IMR-90 (cell line): ENCODE measurements around the gene SAMHD1. TPM values are rescaled to one million over a fixed set of nuclear protein-coding genes. Genes with fewer than 3 reads are reported as not detected.

Experiments
- ATAC-seq: fragments of 200-7000 bp; cut with Tn5 transposase; 2 replicates; pipeline ENCODE4 v1.9.1; 2020; ENCODE audit warnings: low read depth, mild to moderate bottlenecking, moderate library complexity
- BruUV-seq: library from RNA; stranded (reverse); fragments of 400-500 nt; replicated peaks from 2 replicates; lab custom pipeline; 2021; lab: Mats Ljungman, UMichigan
- CTCF ChIA-PET: fragments of 300-600 bp; formaldehyde crosslinking; extraction: SDS; loops from one replicate; lab custom pipeline; 2021; ENCODE audit warnings: antibody characterized with exemption; lab: Yijun Ruan, JAX
- POLR2A ChIA-PET: fragments of 300-600 bp; sonication (Branson Sonifier 250); formaldehyde crosslinking; loops from one replicate; lab custom pipeline; 2022; ENCODE audit warnings: antibody characterized with exemption; ENCODE audit not compliant: unreplicated experiment; lab: Charles Lee
- DNase-seq: peaks from one replicate; pipeline ENCODE4 v3.0.0; 2013
- H2AFZ ChIP-seq: replicated peaks from 2 replicates; pipeline ENCODE3; 2013; ENCODE audit warnings: low read length, mild to moderate bottlenecking; ENCODE audit not compliant: poor library complexity
- H2AK5ac ChIP-seq: 2 replicates; pipeline ENCODE4 v1.6.1; 2013; ENCODE audit warnings: low read depth, low read length, inconsistent platforms
- H2AK9ac ChIP-seq: replicated peaks from 2 replicates; pipeline ENCODE3; 2013; ENCODE audit warnings: mild to moderate bottlenecking, low read depth, low read length, moderate library complexity; ENCODE audit not compliant: poor library complexity
- H2BK120ac ChIP-seq: 2 replicates; pipeline ENCODE4 v1.6.1; 2013; ENCODE audit warnings: low read depth, low read length, inconsistent platforms
- H2BK15ac ChIP-seq: 3 replicates; pipeline ENCODE4 v1.6.1; 2013; ENCODE audit warnings: low read depth, low read length, inconsistent platforms
- H2BK20ac ChIP-seq: 2 replicates; pipeline ENCODE4 v1.6.1; 2013; ENCODE audit warnings: low read depth, mild to moderate bottlenecking, inconsistent platforms, low read length, moderate library complexity
- H2BK5ac ChIP-seq: 2 replicates; pipeline ENCODE4 v1.6.1; 2013; ENCODE audit warnings: mild to moderate bottlenecking, low read depth, low read length, inconsistent platforms; ENCODE audit not compliant: poor library complexity, severe bottlenecking
- H3K14ac ChIP-seq: replicated peaks from 2 replicates; pipeline ENCODE4 v1.6.1; 2013; ENCODE audit warnings: low read depth, low read length, inconsistent platforms
- H3K18ac ChIP-seq: 2 replicates; pipeline ENCODE4 v1.6.1; 2013; ENCODE audit warnings: low read depth, low read length, control low read depth
- H3K23ac ChIP-seq: 2 replicates; pipeline ENCODE4 v1.6.1; 2013; ENCODE audit warnings: low read depth, low read length, inconsistent platforms
- H3K27ac ChIP-seq: 2 replicates; pipeline ENCODE4 v1.5.1; 2013; ENCODE audit warnings: mild to moderate bottlenecking, control low read depth, low read length; ENCODE audit not compliant: insufficient read depth
- H3K27me3 ChIP-seq: 2 replicates; pipeline ENCODE4 v1.6.1; 2013; ENCODE audit warnings: low read length; ENCODE audit not compliant: control insufficient read depth, insufficient read depth
- H3K36me3 ChIP-seq: 2 replicates; pipeline ENCODE4 v1.6.1; 2013; ENCODE audit warnings: low read length, mixed read lengths; ENCODE audit not compliant: control insufficient read depth, insufficient read depth
- H3K4ac ChIP-seq: 2 replicates; pipeline ENCODE4 v1.6.1; 2013; ENCODE audit warnings: low read depth, low read length, inconsistent platforms
- H3K4me1 ChIP-seq: 2 replicates; pipeline ENCODE4 v1.6.1; 2013; ENCODE audit warnings: low read length, mixed read lengths; ENCODE audit not compliant: control insufficient read depth, insufficient read depth
- H3K4me2 ChIP-seq: 2 replicates; pipeline ENCODE4 v1.6.1; 2013; ENCODE audit warnings: low read depth, mild to moderate bottlenecking, control low read depth, low read length, moderate library complexity
- H3K4me3 ChIP-seq: 2 replicates; pipeline ENCODE4 v1.5.1; 2013; ENCODE audit warnings: low read depth, mild to moderate bottlenecking, control low read depth, low read length, moderate library complexity; ENCODE audit not compliant: insufficient read depth
- H3K56ac ChIP-seq: 2 replicates; pipeline ENCODE4 v1.6.1; 2013; ENCODE audit warnings: low read length, inconsistent platforms; ENCODE audit not compliant: insufficient read depth; ENCODE audit errors: extremely low read depth
- H3K79me1 ChIP-seq, 2 experiments: 2 replicates each; pipeline ENCODE4 v1.6.1; 2013; ENCODE audit warnings: low read length in 2 of 2, inconsistent platforms in 1 of 2, low read depth in 1 of 2
- H3K9ac ChIP-seq: 2 replicates; pipeline ENCODE4 v1.6.1; 2013; ENCODE audit warnings: low read depth, low read length, control low read depth
- H3K9me1 ChIP-seq: 2 replicates; pipeline ENCODE4 v1.6.1; 2013; ENCODE audit warnings: low read length, inconsistent platforms; ENCODE audit not compliant: insufficient read depth
- H3K9me3 ChIP-seq: 2 replicates; pipeline ENCODE4 v1.6.1; 2013; ENCODE audit warnings: low read length; ENCODE audit not compliant: control insufficient read depth, insufficient read depth
- H4K20me1 ChIP-seq: 2 replicates; pipeline ENCODE4 v1.6.1; 2013; ENCODE audit warnings: low read length, inconsistent platforms; ENCODE audit not compliant: insufficient read depth
- H4K5ac ChIP-seq: 2 replicates; pipeline ENCODE4 v1.6.1; 2013; ENCODE audit warnings: mild to moderate bottlenecking, low read depth, low read length, control low read depth
- H4K8ac ChIP-seq, 2 experiments: 2 replicates each; pipeline ENCODE4 v1.6.1; 2013; ENCODE audit warnings: low read depth in 2 of 2, low read length in 2 of 2, control low read depth in 1 of 2, inconsistent platforms in 1 of 2
- H4K91ac ChIP-seq: 2 replicates; pipeline ENCODE4 v1.6.1; 2013; ENCODE audit warnings: low read depth, low read length, inconsistent platforms; ENCODE audit not compliant: insufficient read depth
- BHLHE40 ChIP-seq: fragments of 150-350 bp; IDR thresholded peaks from 2 replicates; pipeline ENCODE4 v1.6.1; 2016; ENCODE audit warnings: mild to moderate bottlenecking, low read depth, low read length
- CEBPB ChIP-seq: IDR thresholded peaks from 2 replicates; pipeline ENCODE4 v1.6.1; 2012; ENCODE audit warnings: low read depth, low read length, improper control_type of control experiment
- CHD1 ChIP-seq: IDR thresholded peaks from 2 replicates; pipeline ENCODE4 v1.6.1; 2012; ENCODE audit warnings: low read depth, low read length, improper control_type of control experiment
- CTCF ChIP-seq: conservative IDR thresholded peaks from 2 replicates; pipeline ENCODE4 v1.5.1; 2012; ENCODE audit warnings: mild to moderate bottlenecking, low read depth, low read length, improper control_type of control experiment
- FOS ChIP-seq: fragments of 150-350 bp; IDR thresholded peaks from 2 replicates; pipeline ENCODE4 v1.6.1; 2016; ENCODE audit warnings: low read depth, low read length
- MAFK ChIP-seq: IDR thresholded peaks from 2 replicates; pipeline ENCODE4 v1.6.1; 2012; ENCODE audit warnings: low read depth, low read length, improper control_type of control experiment
- MAZ ChIP-seq: IDR thresholded peaks from 2 replicates; pipeline ENCODE4 v1.6.1; 2012; ENCODE audit warnings: low read depth, mild to moderate bottlenecking, low read length, improper control_type of control experiment, moderate library complexity, borderline replicate concordance
- NFE2L2 ChIP-seq: fragments of 150-350 bp; IDR thresholded peaks from 2 replicates; pipeline ENCODE4 v1.6.1; 2016; ENCODE audit warnings: low read depth, mild to moderate bottlenecking, low read length
- POLR2A ChIP-seq: IDR thresholded peaks from 2 replicates; pipeline ENCODE4 v1.6.1; 2012; ENCODE audit warnings: mild to moderate bottlenecking, low read depth, low read length
- RAD21 ChIP-seq: IDR thresholded peaks from 2 replicates; pipeline ENCODE4 v1.6.1; 2012; ENCODE audit warnings: low read length, improper control_type of control experiment
- RFX5 ChIP-seq: IDR thresholded peaks from 2 replicates; pipeline ENCODE4 v1.8.0; 2012; ENCODE audit warnings: low read depth, mild to moderate bottlenecking, low read length, moderate library complexity
- WGBS, 2 experiments: methylation state at CpG; one replicate each; pipeline versions ENCODE4 v1.1.5 to v1.1.7; 2013; ENCODE audit warnings: missing lambda C conversion rate in 2 of 2; ENCODE audit not compliant: insufficient read length in 1 of 2; ENCODE audit errors: extremely low coverage in 2 of 2; 5-methylcytosine and 5-hydroxymethylcytosine counted together
- dilution Hi-C: fragments of 300-500 bp; cut with HindIII; formaldehyde crosslinking; loops from one replicate; pipeline ENCODE4 v1.14.3; 2018; ENCODE audit warnings: low sequenced_read_pairs; ENCODE audit not compliant: unreplicated experiment
- in situ Hi-C: fragments of 300-500 bp; cut with MboI; formaldehyde crosslinking; loops from 3 replicates; pipeline ENCODE4 v1.14.3; 2019; ENCODE audit warnings: low sequenced_read_pairs, inconsistent platforms, mixed read lengths
- intact Hi-C: fragments of 100-400 bp; cut with micrococcal nuclease; formaldehyde crosslinking; loops from 2 replicates; pipeline ENCODE4 v1.10.0; 2022
- polyA plus RNA-seq, 3 experiments: library from polyadenylated mRNA; depleted of rRNA; stranded (reverse); fragments of >200 nt; gene quantifications; 2 replicates each; pipeline ENCODE4 v1.2.3, GENCODE V29; 2012; ENCODE audit warnings: low replicate concordance in 1 of 3
- total RNA-seq: library from RNA; depleted of rRNA; stranded (reverse); fragments of >200 nt; gene quantifications from 2 replicates; pipeline ENCODE4 v1.2.3, GENCODE V29; 2012
- TF ChIP-seq, protein P1 (sequence below): fragments of 150-350 bp; IDR thresholded peaks from 2 replicates; pipeline ENCODE4 v1.6.1; 2017; ENCODE audit warnings: mild to moderate bottlenecking, antibody characterized with exemption, low read length, low read depth

The SAMHD1 gene
- total and polyA plus RNA-seq, 2 of the 4 experiments (the other 2 are of a cell fraction): 6.3 to 14.9 TPM

GRCh38 chr20:36956674-36957073, 5.2 kb upstream of the SAMHD1 start (continued):
- TF ChIP-seq MAZ: no peak

GRCh38 chr20:36956016-36956415, 4.5 kb upstream of the SAMHD1 start:
- Histone ChIP-seq H3K27me3 (no peaks in the 10 kb centered on the region), H2AK9ac (no peak overlapping the region)
- BruUV-seq: no TSS peak

More at GRCh38 chr20:36956016-36956415, 4.5 kb upstream of the SAMHD1 start:
- TF ChIP-seq, protein P1, sequence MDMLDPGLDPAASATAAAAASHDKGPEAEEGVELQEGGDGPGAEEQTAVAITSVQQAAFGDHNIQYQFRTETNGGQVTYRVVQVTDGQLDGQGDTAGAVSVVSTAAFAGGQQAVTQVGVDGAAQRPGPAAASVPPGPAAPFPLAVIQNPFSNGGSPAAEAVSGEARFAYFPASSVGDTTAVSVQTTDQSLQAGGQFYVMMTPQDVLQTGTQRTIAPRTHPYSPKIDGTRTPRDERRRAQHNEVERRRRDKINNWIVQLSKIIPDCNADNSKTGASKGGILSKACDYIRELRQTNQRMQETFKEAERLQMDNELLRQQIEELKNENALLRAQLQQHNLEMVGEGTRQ: no peak
- no peak for TF ChIP-seq CHD1
- no peak for TF ChIP-seq BHLHE40
- no peak for TF ChIP-seq CTCF
- TF ChIP-seq FOS: no peak
- TF ChIP-seq NFE2L2: no peak
- TF ChIP-seq CEBPB: no peak
- no peak for TF ChIP-seq POLR2A
- TF ChIP-seq RAD21: no peak
- TF ChIP-seq MAFK: no peak
- no peak for TF ChIP-seq RFX5
- H3K36me3 ChIP-seq: no peaks in the 10 kb centered on the region
- peaks cover 2% of the 10 kb centered on the region; the same call in 1 of the 2 replicates for H3K4me1 ChIP-seq
- ATAC-seq: no peak
- ChIA-PET POLR2A (no interaction called here), CTCF (no interaction called here)
- no peak overlapping the region for H3K14ac ChIP-seq
- H3K4me2 ChIP-seq: no peak overlapping the region
- no peak overlapping the region for H2BK15ac ChIP-seq
- no peak overlapping the region for H2BK5ac ChIP-seq
- H3K9me3 ChIP-seq: no peaks in the 10 kb centered on the region
- no peak overlapping the region for H3K4ac ChIP-seq
- no peak overlapping the region for H4K91ac ChIP-seq
- H4K8ac ChIP-seq: no peak overlapping the region
- H2AK5ac ChIP-seq: no peak overlapping the region
- H4K20me1 ChIP-seq: no peaks in the 10 kb centered on the region
- H2AFZ ChIP-seq: no peak overlapping the region
- no peak overlapping the region for H3K27ac ChIP-seq
- H2BK20ac ChIP-seq: no peak overlapping the region
- H3K79me1 ChIP-seq: no peaks in the 10 kb centered on the region
- peaks cover 6% of the 10 kb centered on the region; the same call in 1 of the 2 replicates for H3K9me1 ChIP-seq
- no peak for DNase-seq
- no peak overlapping the region for H3K18ac ChIP-seq
- H3K9ac ChIP-seq: no peak overlapping the region
- dilution Hi-C loops: no loop called here
- H4K5ac ChIP-seq: no peak overlapping the region
- no peak overlapping the region for H3K23ac ChIP-seq
- in situ Hi-C loops: no loop called here
- no peak overlapping the region for H3K56ac ChIP-seq
- intact Hi-C loops: no loop called here
- no CpG with 5 or more reads among the region's 3 CpGs for WGBS, 2 experiments
- H2BK120ac ChIP-seq: no peak overlapping the region
- no peak overlapping the region for H3K4me3 ChIP-seq
